Mucosa of descending colon (tissue), 3 donors: ENCODE results near the gene ZNF71. TPM values are rescaled to one million over a fixed set of nuclear protein-coding genes. Genes with fewer than 3 reads are reported as not detected.

ENCODE experiments used
- ATAC-seq: fragments of 200-7000 bp; cut with Tn5 transposase; one replicate; pipeline ENCODE4 v1.9.1; 2020; ENCODE audit warnings: mild to moderate bottlenecking, moderate library complexity
- DNase-seq, 3 donors: peaks; one replicate each; pipeline ENCODE4 v3.0.0-alpha.2; 2020
- H3K36me3 ChIP-seq: fragments of 200-600 bp; one replicate; pipeline ENCODE4 v1.8.0; 2021; ENCODE audit warnings: low read depth, mild to moderate bottlenecking
- H3K4me1 ChIP-seq: fragments of 200-600 bp; one replicate; pipeline ENCODE4 v1.8.0; 2021; ENCODE audit warnings: low read depth, mild to moderate bottlenecking
- H3K4me3 ChIP-seq: fragments of 200-600 bp; one replicate; pipeline ENCODE4 v1.8.0; 2021; ENCODE audit warnings: mild to moderate bottlenecking
- H3K9me3 ChIP-seq: fragments of 200-600 bp; one replicate; pipeline ENCODE4 v1.8.0; 2021; ENCODE audit warnings: mild to moderate bottlenecking
- intact Hi-C, 2 donors: fragments of 100-400 bp; cut with DNase I in 1 of 2; cut with micrococcal nuclease in 1 of 2; formaldehyde crosslinking; loops; one replicate each; pipeline versions ENCODE4 v1.11.0 to v1.11.1; 2022; cut with DNase I, micrococcal nuclease
- total RNA-seq, 3 donors: library from RNA; stranded (reverse); fragmentation: NEBNext Ultra II Directional in 2 of 3; extraction: Animal tissue kit (Norgen Biotek cat#: 25700) in 2 of 3; gene quantifications; one replicate each; pipeline versions ENCODE4 v1.2.1 to v1.2.4, GENCODE V29; 2021 to 2023
- TF ChIP-seq, protein P1 (sequence below): fragments of 200-600 bp; IDR thresholded peaks from one replicate; pipeline ENCODE4 v1.8.0; 2022; ENCODE audit warnings: antibody characterized with exemption, mild to moderate bottlenecking
- donor health status: DM: no; HTN: no; CAD: no; lungs with moderate emphysema.
- donor health status: DM: no; HTN: no; CAD: no.
- donor health status: DM: no; HTN: yes; CAD: no.

Gene ZNF71
- total RNA-seq, 3 donors from 2014 or later: 2.8 to 12.2 (median 3.2) TPM

DNA sequence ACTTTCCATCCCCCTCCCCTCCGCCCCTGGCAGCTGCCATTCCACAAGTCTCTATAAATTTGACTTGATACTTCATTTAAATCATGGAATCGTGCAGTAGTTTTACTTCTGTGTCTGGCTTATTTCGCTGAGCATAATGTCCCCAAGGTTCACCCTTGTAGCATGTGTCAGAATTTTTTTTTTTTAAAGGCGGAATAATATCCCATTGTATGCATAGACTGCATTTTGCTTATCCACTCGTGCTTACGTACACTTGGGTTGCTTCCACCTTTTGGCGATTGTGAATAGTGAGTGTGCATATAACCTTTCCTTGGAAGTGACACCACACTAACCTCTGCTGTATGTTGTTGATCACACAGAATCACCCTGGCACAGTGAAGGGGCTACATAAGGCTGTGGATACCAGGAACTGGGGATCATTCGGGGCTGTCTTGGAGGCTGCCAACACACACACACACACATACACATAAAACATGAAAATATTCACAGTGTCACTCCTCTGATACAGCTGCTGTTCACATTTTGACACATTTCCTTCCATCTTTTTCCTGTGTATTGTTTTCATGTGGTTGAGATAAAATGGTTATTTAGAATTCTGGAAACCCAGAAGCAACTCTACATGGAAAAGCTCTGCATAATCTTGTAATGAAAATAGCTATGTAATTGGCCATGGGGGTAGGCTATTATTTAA lies 13.3 kb downstream of the ZNF71 start:
- intact Hi-C loops: no loop called here
- TF ChIP-seq, protein P1, sequence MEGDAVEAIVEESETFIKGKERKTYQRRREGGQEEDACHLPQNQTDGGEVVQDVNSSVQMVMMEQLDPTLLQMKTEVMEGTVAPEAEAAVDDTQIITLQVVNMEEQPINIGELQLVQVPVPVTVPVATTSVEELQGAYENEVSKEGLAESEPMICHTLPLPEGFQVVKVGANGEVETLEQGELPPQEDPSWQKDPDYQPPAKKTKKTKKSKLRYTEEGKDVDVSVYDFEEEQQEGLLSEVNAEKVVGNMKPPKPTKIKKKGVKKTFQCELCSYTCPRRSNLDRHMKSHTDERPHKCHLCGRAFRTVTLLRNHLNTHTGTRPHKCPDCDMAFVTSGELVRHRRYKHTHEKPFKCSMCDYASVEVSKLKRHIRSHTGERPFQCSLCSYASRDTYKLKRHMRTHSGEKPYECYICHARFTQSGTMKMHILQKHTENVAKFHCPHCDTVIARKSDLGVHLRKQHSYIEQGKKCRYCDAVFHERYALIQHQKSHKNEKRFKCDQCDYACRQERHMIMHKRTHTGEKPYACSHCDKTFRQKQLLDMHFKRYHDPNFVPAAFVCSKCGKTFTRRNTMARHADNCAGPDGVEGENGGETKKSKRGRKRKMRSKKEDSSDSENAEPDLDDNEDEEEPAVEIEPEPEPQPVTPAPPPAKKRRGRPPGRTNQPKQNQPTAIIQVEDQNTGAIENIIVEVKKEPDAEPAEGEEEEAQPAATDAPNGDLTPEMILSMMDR: no peak
- ATAC-seq: no peak
- H3K4me3 ChIP-seq: no peak overlapping the region
- H3K36me3 ChIP-seq: no peaks in the 10 kb centered on the region
- H3K4me1 ChIP-seq: no peaks in the 10 kb centered on the region
- peaks cover 94% of the 10 kb centered on the region for H3K9me3 ChIP-seq
- DNase-seq: no peak

DNA sequence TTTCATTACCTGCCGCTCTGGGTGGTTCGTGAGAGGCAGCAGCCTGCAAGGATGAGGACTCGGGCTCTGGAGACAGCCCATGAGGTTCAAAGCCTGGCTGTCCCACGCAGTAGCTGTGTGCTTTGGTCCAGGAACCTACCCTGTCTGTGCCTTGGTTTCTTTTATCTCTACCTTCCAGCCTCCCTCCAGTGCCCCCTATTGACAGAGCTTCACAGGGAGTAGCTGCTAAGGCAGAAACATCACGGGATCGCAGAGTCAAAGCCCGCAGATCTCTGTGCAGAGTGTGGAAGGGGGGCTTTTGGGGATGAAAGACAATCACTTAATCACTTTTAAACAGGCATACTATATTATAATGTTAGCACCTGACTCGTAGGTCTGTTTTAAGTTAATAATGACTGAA lies 16.2 kb downstream of the ZNF71 start:
- no peak overlapping the region for H3K4me3 ChIP-seq
- peaks cover 94% of the 10 kb centered on the region for H3K9me3 ChIP-seq
- intact Hi-C loops: no loop called here
- ATAC-seq (no peak), DNase-seq (no peak)
- H3K36me3 ChIP-seq: no peaks in the 10 kb centered on the region
- TF ChIP-seq, protein P1: no peak
- H3K4me1 ChIP-seq: no peaks in the 10 kb centered on the region

DNA sequence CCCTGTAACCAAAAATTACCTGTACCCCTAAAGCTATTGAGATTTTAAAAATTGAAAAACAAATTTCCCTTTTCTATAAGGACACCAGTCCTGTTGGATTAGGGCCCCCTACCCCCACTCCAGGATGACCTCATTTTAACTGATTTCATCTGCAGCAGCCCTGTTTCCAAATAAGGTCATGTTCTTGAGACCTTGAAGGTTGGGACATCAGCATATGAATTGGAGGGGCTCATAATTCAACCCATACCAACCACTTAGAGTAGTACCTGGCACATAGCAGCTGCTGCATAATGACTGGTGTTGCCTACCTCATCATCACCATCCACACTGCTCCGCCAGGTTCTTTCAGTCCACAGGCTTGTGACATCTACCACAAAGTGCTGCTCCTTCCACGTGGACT lies 17.6 kb downstream of the ZNF71 start:
- H3K9me3 ChIP-seq: peaks cover 94% of the 10 kb centered on the region

DNA sequence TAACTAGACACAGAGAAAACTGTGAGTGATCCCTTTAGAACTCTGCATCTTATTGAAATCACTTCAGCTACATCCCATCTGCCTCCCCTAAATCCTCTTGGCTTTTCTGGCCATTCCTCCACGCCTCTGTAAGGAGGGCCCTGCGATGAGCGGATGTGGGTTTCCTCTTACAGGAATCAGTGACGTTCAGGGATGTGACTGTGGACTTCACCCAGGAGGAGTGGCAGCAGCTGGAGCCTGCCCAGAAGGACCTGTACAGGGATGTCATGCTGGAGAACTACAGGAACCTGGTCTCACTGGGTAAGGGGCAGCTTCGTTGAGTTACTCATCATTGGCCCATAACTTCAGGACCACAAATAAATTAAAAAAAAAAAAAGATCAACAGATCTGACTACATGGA lies 18.5 kb downstream of the ZNF71 start:
- Histone ChIP-seq H3K4me3 (no peak overlapping the region), H3K9me3 (peaks cover 94% of the 10 kb centered on the region), H3K4me1 (no peaks in the 10 kb centered on the region), H3K36me3 (no peaks in the 10 kb centered on the region)
- TF ChIP-seq, protein P1: no peak
- ATAC-seq (no peak), DNase-seq (no peak)
- intact Hi-C loops: no loop called here

More for the DNA sequence above, 17.6 kb downstream of the ZNF71 start:
- no peaks in the 10 kb centered on the region for H3K36me3 ChIP-seq
- no peaks in the 10 kb centered on the region for H3K4me1 ChIP-seq
- DNase-seq (no peak), ATAC-seq (no peak)
- no peak overlapping the region for H3K4me3 ChIP-seq
- TF ChIP-seq, protein P1: no peak
- intact Hi-C loops: no loop called here

DNA sequence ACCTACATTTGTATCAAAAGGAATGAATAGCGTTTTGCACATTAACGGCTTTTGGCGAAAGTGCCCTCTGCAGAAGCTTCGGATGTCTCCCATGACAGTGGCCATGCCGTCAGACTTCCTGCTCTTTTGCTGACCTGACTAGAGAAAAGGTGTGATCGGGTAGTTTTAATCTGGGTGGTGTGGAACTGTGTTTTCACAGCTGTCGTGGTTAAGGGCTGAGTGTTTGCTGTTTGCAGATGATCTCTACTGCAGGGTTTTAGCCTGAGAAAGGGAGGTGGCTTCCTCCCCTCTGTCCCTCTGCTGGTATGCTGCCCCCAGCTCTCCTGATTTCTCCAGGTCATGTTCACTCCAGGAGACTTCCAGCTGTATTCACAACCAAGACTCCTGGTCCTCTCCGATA lies 22.4 kb downstream of the ZNF71 start:
- no peak for ATAC-seq
- intact Hi-C loops: no loop called here
- TF ChIP-seq, protein P1: no peak
- no peak overlapping the region for H3K4me3 ChIP-seq
- peaks cover 5% of the 10 kb centered on the region for H3K36me3 ChIP-seq
- DNase-seq: no peak
- peaks cover 100% of the 10 kb centered on the region for H3K9me3 ChIP-seq
- H3K4me1 ChIP-seq: no peaks in the 10 kb centered on the region

DNA sequence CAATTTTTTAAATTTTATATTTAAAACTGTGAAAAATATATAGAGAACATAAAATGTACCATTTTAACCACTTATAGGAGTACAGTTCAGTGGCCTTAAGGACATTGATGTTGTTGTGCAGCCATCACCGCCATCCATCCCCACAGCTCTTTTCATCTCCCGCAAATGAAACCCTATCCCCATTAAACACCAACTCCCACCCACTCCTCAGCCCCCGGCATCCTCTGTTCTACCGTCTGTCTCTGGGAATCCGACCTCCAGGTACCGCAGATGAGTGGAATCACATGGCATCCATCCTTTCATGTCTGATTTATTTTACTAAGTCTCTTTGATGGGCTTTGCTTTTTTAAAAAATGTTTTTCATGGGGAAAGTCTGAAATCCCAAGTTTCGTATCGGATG lies 24.0 kb downstream of the ZNF71 start:
- intact Hi-C loops: no loop called here
- Histone ChIP-seq H3K36me3 (peaks cover 5% of the 10 kb centered on the region), H3K4me3 (no peak overlapping the region), H3K9me3 (peaks cover 100% of the 10 kb centered on the region), H3K4me1 (no peaks in the 10 kb centered on the region)
- ATAC-seq (no peak), DNase-seq (no peak)
- TF ChIP-seq, protein P1: no peak
